Measurements from ENCODE around the gene ADAT3.

- TF ChIP-seq, protein P1, sequence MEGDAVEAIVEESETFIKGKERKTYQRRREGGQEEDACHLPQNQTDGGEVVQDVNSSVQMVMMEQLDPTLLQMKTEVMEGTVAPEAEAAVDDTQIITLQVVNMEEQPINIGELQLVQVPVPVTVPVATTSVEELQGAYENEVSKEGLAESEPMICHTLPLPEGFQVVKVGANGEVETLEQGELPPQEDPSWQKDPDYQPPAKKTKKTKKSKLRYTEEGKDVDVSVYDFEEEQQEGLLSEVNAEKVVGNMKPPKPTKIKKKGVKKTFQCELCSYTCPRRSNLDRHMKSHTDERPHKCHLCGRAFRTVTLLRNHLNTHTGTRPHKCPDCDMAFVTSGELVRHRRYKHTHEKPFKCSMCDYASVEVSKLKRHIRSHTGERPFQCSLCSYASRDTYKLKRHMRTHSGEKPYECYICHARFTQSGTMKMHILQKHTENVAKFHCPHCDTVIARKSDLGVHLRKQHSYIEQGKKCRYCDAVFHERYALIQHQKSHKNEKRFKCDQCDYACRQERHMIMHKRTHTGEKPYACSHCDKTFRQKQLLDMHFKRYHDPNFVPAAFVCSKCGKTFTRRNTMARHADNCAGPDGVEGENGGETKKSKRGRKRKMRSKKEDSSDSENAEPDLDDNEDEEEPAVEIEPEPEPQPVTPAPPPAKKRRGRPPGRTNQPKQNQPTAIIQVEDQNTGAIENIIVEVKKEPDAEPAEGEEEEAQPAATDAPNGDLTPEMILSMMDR (IDR thresholded peaks at IDR 0.05; ENCODE audit: poor library complexity): no peak
- TF ChIP-seq EZH2 (IDR thresholded peaks at IDR 0.05; ENCODE audit: borderline replicate concordance): no peak
Measured at GRCh38 chr19:1959928-1960589, 54.9 kb downstream of the ADAT3 start.
